Neuronal stem cell (in vitro differentiated cells): Measurements from ENCODE around the gene PNPLA7.

ENCODE experiments used
- DNase-seq: peaks from one replicate; pipeline ENCODE4 v3.0.0-alpha.2; 2013; ENCODE audit warnings: low spot score
- H2AFZ ChIP-seq: one replicate; pipeline ENCODE4 v1.6.1; 2013; ENCODE audit warnings: mild to moderate bottlenecking, low read length, inconsistent platforms
- H2AK5ac ChIP-seq: 2 replicates; pipeline ENCODE4 v1.6.1; 2013; ENCODE audit warnings: low read depth, mild to moderate bottlenecking, inconsistent platforms, low read length, moderate library complexity, mixed read lengths
- H2BK120ac ChIP-seq: 2 replicates; pipeline ENCODE4 v1.6.1; 2013; ENCODE audit warnings: low read depth, mild to moderate bottlenecking, inconsistent platforms, low read length, moderate library complexity, mixed read lengths
- H2BK12ac ChIP-seq: one replicate; pipeline ENCODE4 v1.6.1; 2013; ENCODE audit warnings: low read length, inconsistent platforms
- H2BK15ac ChIP-seq: 2 replicates; pipeline ENCODE4 v1.6.1; 2013; ENCODE audit warnings: mild to moderate bottlenecking, low read length, inconsistent platforms, mixed read lengths
- H2BK5ac ChIP-seq: one replicate; pipeline ENCODE4 v1.6.1; 2013; ENCODE audit warnings: inconsistent platforms, mild to moderate bottlenecking, low read length, moderate library complexity
- H3K14ac ChIP-seq: one replicate; pipeline ENCODE4 v1.6.1; 2013; ENCODE audit warnings: low read length, inconsistent platforms
- H3K18ac ChIP-seq: 2 replicates; pipeline ENCODE4 v1.6.1; 2013; ENCODE audit warnings: low read length, inconsistent platforms
- H3K23ac ChIP-seq: 2 replicates; pipeline ENCODE4 v1.6.1; 2013; ENCODE audit warnings: low read depth, mild to moderate bottlenecking, mixed read lengths, low read length, inconsistent platforms; ENCODE audit not compliant: poor library complexity
- H3K27ac ChIP-seq: replicated peaks from 3 replicates; pipeline ENCODE4 v1.5.1; 2013; ENCODE audit warnings: low read length, inconsistent platforms
- H3K27me3 ChIP-seq, 3 experiments: 2 replicates each; pipeline ENCODE4 v1.6.1; 2013; ENCODE audit warnings: low read length in 3 of 3, mild to moderate bottlenecking in 2 of 3, inconsistent platforms in 1 of 3, low read depth in 1 of 3, mixed read lengths in 1 of 3, moderate library complexity in 1 of 3; ENCODE audit not compliant: control insufficient read depth in 3 of 3, insufficient read depth in 3 of 3
- H3K36me3 ChIP-seq, 2 donors: replicated peaks in 1 of 2; 2 replicates each; pipeline ENCODE4 v1.6.1; 2013; ENCODE audit warnings: low read length in 2 of 2; ENCODE audit not compliant: control insufficient read depth in 2 of 2, insufficient read depth in 2 of 2
- H3K4ac ChIP-seq: 2 replicates; pipeline ENCODE4 v1.6.1; 2013; ENCODE audit warnings: inconsistent platforms, mild to moderate bottlenecking, low read length, moderate library complexity
- H3K4me1 ChIP-seq, 2 donors: 1 replicate in 1 of 2; 2 replicates in 1 of 2; pipeline ENCODE4 v1.6.1; 2013; ENCODE audit warnings: low read length in 2 of 2, low read depth in 1 of 2; ENCODE audit not compliant: control insufficient read depth in 2 of 2, insufficient read depth in 1 of 2
- H3K4me2 ChIP-seq: one replicate; pipeline ENCODE4 v1.6.1; 2013; ENCODE audit warnings: mild to moderate bottlenecking, low read length, inconsistent platforms; ENCODE audit not compliant: insufficient read depth, poor library complexity, severe bottlenecking
- H3K4me3 ChIP-seq, 2 donors: 2 replicates each; pipeline ENCODE4 v1.5.1; 2013; ENCODE audit warnings: low read length in 2 of 2, mild to moderate bottlenecking in 2 of 2, inconsistent platforms in 1 of 2, moderate library complexity in 1 of 2
- H3K79me1 ChIP-seq: one replicate; pipeline ENCODE4 v1.6.1; 2013; ENCODE audit warnings: low read depth, mild to moderate bottlenecking, inconsistent platforms, low read length, moderate library complexity
- H3K9ac ChIP-seq: one replicate; pipeline ENCODE4 v1.6.1; 2013; ENCODE audit warnings: mild to moderate bottlenecking, low read depth, low read length, inconsistent platforms; ENCODE audit not compliant: poor library complexity
- H3K9me3 ChIP-seq, 2 donors: replicated peaks in 1 of 2; 2 replicates each; pipeline versions ENCODE3 to v1.6.1; 2013; ENCODE audit warnings: low read length in 2 of 2, mild to moderate bottlenecking in 2 of 2, inconsistent platforms in 1 of 2, low read depth in 1 of 2, mixed read lengths in 1 of 2, moderate library complexity in 1 of 2; ENCODE audit not compliant: control insufficient read depth in 2 of 2, insufficient read depth in 1 of 2
- H4K8ac ChIP-seq: one replicate; pipeline ENCODE4 v1.6.1; 2013; ENCODE audit warnings: low read depth, mild to moderate bottlenecking, inconsistent platforms, low read length, moderate library complexity
- H4K91ac ChIP-seq: one replicate; pipeline ENCODE4 v1.6.1; 2013; ENCODE audit warnings: low read length, low read depth, mild to moderate bottlenecking, inconsistent platforms; ENCODE audit not compliant: poor library complexity
- WGBS, 2 donors: extraction: QIAGEN DNeasy Blood & Tissue Kit; methylation state at CpG; one replicate each; pipeline ENCODE4 v1.1.7; 2013; ENCODE audit warnings: missing lambda C conversion rate in 2 of 2, mixed read lengths in 1 of 2; ENCODE audit not compliant: insufficient read length in 2 of 2, insufficient replicate concordance in 1 of 2; ENCODE audit errors: extremely low coverage in 2 of 2; 5-methylcytosine and 5-hydroxymethylcytosine counted together

PNPLA7 gene

GRCh38 chr9:137592767-137593166, 42.6 kb upstream of the PNPLA7 start:
- Histone ChIP-seq H2AK5ac (no peak overlapping the region), H2BK5ac (no peak overlapping the region), H3K4ac (no peak overlapping the region), H4K91ac (no peak overlapping the region), H3K9me3 (no peaks in the 10 kb centered on the region), H3K36me3 (peaks cover 11 to 16% of the 10 kb centered on the region in 2 donors), H3K18ac (no peak overlapping the region), H3K14ac (no peak overlapping the region), H3K27ac (no peak overlapping the region), H3K23ac (no peak overlapping the region), H3K79me1 (peaks cover 19% of the 10 kb centered on the region), H3K4me3 (no peak overlapping the region), H2AFZ (no peak overlapping the region), H3K27me3 (no peaks in the 10 kb centered on the region), H4K8ac (no peak overlapping the region), H2BK12ac (no peak overlapping the region), H2BK120ac (no peak overlapping the region), H3K4me2 (no peak overlapping the region), H2BK15ac (no peak overlapping the region), H3K9ac (no peak overlapping the region), H3K4me1 (peaks cover 7 to 13% of the 10 kb centered on the region in 2 donors)
- DNase-seq = no peak
- WGBS, 2 donors = no CpG with 5 or more reads among the region's 7 CpGs

- Histone ChIP-seq H3K27ac (peak within 1 kb of the TSS; percentile 28), H3K23ac (peak within 1 kb of the TSS; percentile 93), H3K36me3 (peaks cover 31 to 37% of the 10 kb centered on the region in 2 donors), H3K18ac (peak within 1 kb of the TSS; percentile 94), H2BK15ac (peak within 1 kb of the TSS; percentile 67), H3K79me1 (peaks cover 22% of the 10 kb centered on the region), H2BK120ac (no peak within 1 kb of the TSS), H3K14ac (peak within 1 kb of the TSS; percentile 89), H2BK12ac (no peak within 1 kb of the TSS), H3K27me3 (no peaks in the 10 kb centered on the region), H4K91ac (peak within 1 kb of the TSS; percentile 64), H3K9ac (peak within 1 kb of the TSS; percentile 99), H2AFZ (peak within 1 kb of the TSS; percentile 97), H4K8ac (no peak within 1 kb of the TSS), H3K4me2 (peak within 1 kb of the TSS; percentile 97), H3K4ac (peak within 1 kb of the TSS; percentile 66), H3K4me3 (peak within 1 kb of the TSS; percentile 97 to 98), H2AK5ac (peak within 1 kb of the TSS; percentile 96), H3K4me1 (peaks cover 7 to 13% of the 10 kb centered on the region in 2 donors), H3K9me3 (no peaks in the 10 kb centered on the region), H2BK5ac (peak within 1 kb of the TSS; percentile 90)
- peak; percentile 92 for DNase-seq
- no CpG with 5 or more reads among the region's 113 CpGs for WGBS, 2 donors
These were observed 40.5 kb upstream of the PNPLA7 start, which contains the start of gene ZMYND19 for GRCh38 chr9:137590469-137591383. TSS of gene ZMYND19 (minus strand) at chr9:137590512. CDS start at chr9:137590263, 249 bp downstream.

- Histone ChIP-seq H3K18ac (peak overlapping the region; percentile 87), H3K9ac (peak overlapping the region; percentile 86), H2BK5ac (no peak overlapping the region), H3K4me3 (peak overlapping the region; percentile 97 to 98), H2AK5ac (no peak overlapping the region), H3K14ac (no peak overlapping the region), H3K4me1 (peaks cover 7 to 13% of the 10 kb centered on the region in 2 donors), H3K23ac (peak overlapping the region; percentile 93), H3K79me1 (peaks cover 22% of the 10 kb centered on the region), H4K91ac (no peak overlapping the region), H3K4me2 (peak overlapping the region; percentile 97), H2BK15ac (no peak overlapping the region), H3K36me3 (peaks cover 34 to 43% of the 10 kb centered on the region in 2 donors), H3K4ac (no peak overlapping the region), H2AFZ (peak overlapping the region; percentile 69), H2BK12ac (no peak overlapping the region), H3K9me3 (no peaks in the 10 kb centered on the region), H3K27me3 (no peaks in the 10 kb centered on the region), H3K27ac (no peak overlapping the region), H2BK120ac (no peak overlapping the region), H4K8ac (no peak overlapping the region)
- DNase-seq = no peak
- WGBS, 2 donors = no CpG with 5 or more reads among the region's 61 CpGs
These were observed 39.9 kb upstream of the PNPLA7 start for GRCh38 chr9:137590123-137590468.

GRCh38 chr9:137589441-137590122, 39.4 kb upstream of the PNPLA7 start:
- H2BK120ac ChIP-seq = no peak overlapping the region
- H3K79me1 ChIP-seq = peaks cover 22% of the 10 kb centered on the region
- H2BK12ac ChIP-seq = no peak overlapping the region
- H3K27me3 ChIP-seq = no peaks in the 10 kb centered on the region
- H2BK15ac ChIP-seq = no peak overlapping the region
- H4K91ac ChIP-seq = no peak overlapping the region
- peaks cover 35 to 48% of the 10 kb centered on the region in 2 donors for H3K36me3 ChIP-seq
- peak overlapping the region; percentile 89 for H3K14ac ChIP-seq
- no peak overlapping the region for H2AFZ ChIP-seq
- H4K8ac ChIP-seq = no peak overlapping the region
- peak overlapping the region; percentile 96 for H2AK5ac ChIP-seq
- peak overlapping the region; percentile 99 for H3K9ac ChIP-seq
- no peaks in the 10 kb centered on the region for H3K9me3 ChIP-seq
- H3K18ac ChIP-seq = peak overlapping the region; percentile 80
- DNase-seq = no peak
- H3K27ac ChIP-seq = no peak overlapping the region
- peak overlapping the region; percentile 97 to 98 for H3K4me3 ChIP-seq
- no CpG with 5 or more reads among the region's 58 CpGs for WGBS, 2 donors
- peak overlapping the region; percentile 44 for H3K23ac ChIP-seq
- peak overlapping the region; percentile 90 for H2BK5ac ChIP-seq
- peak overlapping the region; percentile 97 for H3K4me2 ChIP-seq
- H3K4me1 ChIP-seq = peaks cover 7 to 13% of the 10 kb centered on the region in 2 donors
- H3K4ac ChIP-seq = peak overlapping the region; percentile 66
